SH-SY5Y (cell line): Measurements from ENCODE around the gene ACSL3.

Experiments used
- GATA2 ChIP-seq: IDR thresholded peaks from 2 replicates; pipeline ENCODE4 v1.6.1; 2011; ENCODE audit warnings: mild to moderate bottlenecking, low read depth, low read length
- GATA3 ChIP-seq: IDR thresholded peaks from 2 replicates; pipeline ENCODE4 v1.6.1; 2011; ENCODE audit warnings: low read depth, mild to moderate bottlenecking, low read length, moderate library complexity

DNA sequence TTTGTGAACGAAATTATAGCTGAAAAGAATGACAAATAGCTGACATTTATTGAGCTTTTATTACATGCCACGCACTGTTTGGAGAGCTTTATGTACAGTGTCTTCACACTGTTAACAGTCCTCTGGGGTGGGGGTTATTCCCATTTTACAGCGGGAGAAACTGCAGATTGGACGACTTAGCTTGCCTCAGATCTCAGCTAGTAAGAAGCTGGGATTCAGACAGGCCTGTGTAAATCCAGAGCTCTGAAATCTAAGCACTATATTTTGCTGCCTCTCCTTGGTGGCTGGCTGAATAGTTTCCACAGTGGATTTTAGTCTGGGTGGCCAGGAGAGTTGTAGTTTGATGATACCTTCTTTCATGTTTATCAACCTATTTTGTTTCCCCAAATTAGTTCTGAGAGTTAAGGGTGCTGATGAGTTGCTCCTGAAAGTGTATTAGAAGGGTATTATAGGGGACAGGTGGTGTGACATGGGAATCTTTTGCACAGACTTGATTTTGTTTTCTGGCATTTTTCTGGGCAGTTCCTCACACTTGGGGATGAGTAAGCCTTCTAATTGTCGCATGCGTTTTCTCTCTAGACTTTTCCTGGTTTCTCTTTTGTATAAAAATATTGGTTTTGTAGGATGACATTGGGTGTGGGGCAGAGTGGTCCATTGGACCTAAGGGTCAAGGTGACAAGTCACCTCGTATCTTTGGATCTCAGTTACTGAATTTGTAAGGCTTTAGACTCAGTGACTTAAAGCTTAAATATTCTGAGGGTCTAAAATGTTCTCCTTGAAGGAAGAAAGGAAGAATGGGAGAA lies 1.5 kb downstream of the ACSL3 start:
- TF ChIP-seq GATA3 (no peak), GATA2 (no peak)
